Hepatocyte (in vitro differentiated cells): ENCODE results near the gene NAE1.

Experiments used
- CTCF ChIP-seq: fragments of 200-600 bp; sonication (generic); IDR thresholded peaks from 2 replicates; pipeline ENCODE4 v1.5.1; 2016; ENCODE audit warnings: antibody characterized with exemption, mild to moderate bottlenecking; ENCODE audit not compliant: poor library complexity
- EZH2 ChIP-seq: fragments of 200-600 bp; sonication (generic); IDR thresholded peaks from 2 replicates; pipeline ENCODE4 v1.6.1; 2016; ENCODE audit warnings: antibody characterized with exemption, mild to moderate bottlenecking, borderline replicate concordance

GRCh38 chr16:66809765-66810164 lies 21.0 kb downstream of the NAE1 start:
- TF ChIP-seq CTCF: no peak
- TF ChIP-seq EZH2: no peak
